Femur (tissue), 1 donor: ENCODE measurements around the gene AKAP17A.
"Not testable (repeated sequence)": the region's sequence is repeated elsewhere in the genome, so short reads cannot be mapped to it uniquely, and the experiment has no call there.

Experiments used
- DNase-seq: peaks from one replicate; pipeline ENCODE4 v3.0.0-alpha.2; 2017

The AKAP17A gene

DNA sequence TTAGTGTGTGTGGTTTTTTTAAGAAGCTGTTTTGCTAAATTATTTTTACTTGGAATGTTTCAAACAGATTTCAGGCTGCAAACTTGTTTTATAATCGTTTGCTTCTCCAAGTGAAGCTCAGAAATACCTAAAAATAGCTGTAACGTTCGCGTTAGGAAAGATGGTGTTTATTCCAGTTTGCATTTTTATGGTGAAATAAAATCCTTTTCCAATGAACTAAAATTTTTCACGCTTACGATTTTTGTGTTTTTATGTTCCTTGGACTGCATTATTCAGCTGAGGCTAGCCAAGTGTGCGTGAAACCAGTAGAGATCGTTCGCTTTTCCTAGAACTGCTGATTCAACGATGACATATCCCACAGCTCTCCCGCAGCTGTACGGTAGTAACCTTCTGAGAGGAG lies 10.9 kb downstream of the AKAP17A start:
- no peak for DNase-seq

- no peak for DNase-seq
These were observed 15.1 kb downstream of the AKAP17A start for GRCh38 chrX:1606496-1606895.

GRCh38 chrX:1609311-1609710 lies 17.9 kb downstream of the AKAP17A start:
- DNase-seq = no peak

DNA sequence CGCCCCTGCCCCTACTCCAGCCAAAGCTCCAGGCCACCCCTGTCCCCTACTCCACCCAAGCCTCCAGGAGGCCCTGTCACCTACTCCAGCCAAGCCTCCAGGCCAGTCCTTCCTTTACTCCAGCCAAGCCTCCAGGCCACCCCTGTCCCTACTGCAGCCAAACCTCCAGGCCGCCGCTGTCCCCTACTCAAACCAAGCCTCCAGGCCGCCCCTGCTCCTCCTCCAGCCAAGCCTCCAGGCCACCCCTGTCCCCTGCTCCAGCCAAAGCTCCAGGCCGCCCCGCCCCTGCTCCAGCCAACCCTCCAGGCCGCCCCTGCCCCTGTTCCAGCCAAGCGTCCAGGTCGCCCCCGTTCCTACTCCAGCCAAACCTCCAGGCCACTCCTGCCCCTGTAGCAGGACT lies 18.4 kb downstream of the AKAP17A start:
- DNase-seq = peak; percentile 71

DNA sequence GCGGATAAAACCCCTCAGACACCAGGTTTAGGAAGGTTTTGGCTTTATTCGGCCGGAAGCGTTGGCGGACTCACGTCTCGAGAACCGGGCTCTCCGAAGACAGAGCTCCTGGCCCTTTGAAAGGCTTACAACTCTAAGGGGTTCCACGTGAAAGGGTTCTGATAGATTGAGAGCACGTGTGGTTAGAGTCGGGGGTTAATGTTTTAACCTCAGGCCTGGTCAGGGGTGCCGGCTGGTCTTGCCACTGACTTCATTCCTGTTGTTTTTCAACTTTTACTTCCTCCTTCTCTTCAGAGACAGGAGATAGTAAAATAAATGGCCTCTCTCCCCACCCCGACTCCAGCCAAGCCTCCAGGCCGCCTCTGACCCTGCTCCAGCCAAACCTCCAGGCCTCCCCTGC lies 18.8 kb downstream of the AKAP17A start:
- DNase-seq = no peak

- no peak for DNase-seq
These were observed 19.3 kb downstream of the AKAP17A start for GRCh38 chrX:1610736-1611135.

- no peak for DNase-seq
These were observed 21.4 kb downstream of the AKAP17A start for GRCh38 chrX:1612641-1613286.

DNA sequence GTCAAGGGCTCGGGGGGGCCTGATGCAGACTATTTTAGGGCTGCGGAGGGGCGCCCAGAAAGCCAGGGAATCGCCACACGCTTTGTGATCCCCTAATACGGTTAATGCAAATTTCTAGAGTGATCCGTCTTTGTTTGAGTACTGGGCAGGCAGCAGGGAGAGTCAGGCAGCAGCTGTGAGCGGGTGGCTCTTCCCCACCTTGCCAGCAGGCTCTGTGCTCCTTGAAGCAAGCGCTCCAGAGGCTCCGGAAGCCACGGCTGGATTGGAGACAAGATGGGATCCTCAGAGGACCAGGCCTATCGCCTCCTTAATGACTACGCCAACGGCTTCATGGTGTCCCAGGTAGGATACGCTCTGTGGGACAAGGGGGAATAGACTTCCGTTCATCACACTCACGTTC lies 23.5 kb downstream of the AKAP17A start, which contains the start of gene ASMT:
Gene ASMT (plus strand): TSS at position 133 of the 400 bp plus-strand sequence. CDS start 141 bp downstream, at position 274.
- DNase-seq = no peak

- no peak for DNase-seq
These were observed 27.3 kb downstream of the AKAP17A start for GRCh38 chrX:1618689-1619088.

DNA sequence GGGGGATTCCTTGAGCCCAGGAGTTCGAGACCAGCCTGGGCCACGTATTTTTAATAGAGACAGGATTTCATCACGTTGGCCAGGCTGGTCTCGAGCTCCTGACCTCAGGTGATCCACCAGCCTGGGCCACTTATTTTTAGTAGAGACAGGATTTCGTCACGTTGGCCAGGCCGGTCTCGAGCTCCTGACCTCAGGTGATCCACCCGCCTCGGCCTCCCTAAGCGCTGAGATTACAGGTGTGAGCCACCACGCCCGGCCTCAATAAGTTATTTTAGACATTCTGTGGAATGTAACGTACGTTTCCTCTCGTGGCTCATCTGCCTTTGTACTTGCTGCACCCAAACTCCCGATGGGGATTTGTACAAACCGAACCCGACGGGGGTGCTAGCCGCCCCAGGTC lies 32.3 kb downstream of the AKAP17A start:
- no peak for DNase-seq

GRCh38 chrX:1624158-1624860 lies 32.9 kb downstream of the AKAP17A start:
- DNase-seq = not testable (repeated sequence)

DNA sequence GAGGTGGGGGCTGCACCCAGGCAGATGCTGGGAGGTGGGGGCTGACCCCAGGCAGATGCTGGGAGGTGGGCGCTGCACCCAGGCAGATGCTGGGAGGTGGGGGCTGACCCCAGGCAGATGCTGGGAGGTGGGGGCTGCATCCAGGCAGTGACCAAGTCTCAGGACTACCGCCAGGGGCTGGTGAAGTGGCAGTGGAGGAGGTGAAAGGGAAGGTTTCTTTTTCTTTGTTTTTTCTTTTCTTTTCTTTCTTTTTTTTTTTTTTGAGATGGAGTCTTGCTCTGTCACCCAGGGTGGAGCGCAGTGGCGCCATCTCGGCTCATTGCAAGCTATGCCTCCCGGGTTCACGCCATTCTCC lies 33.4 kb downstream of the AKAP17A start:
- not testable (repeated sequence) for DNase-seq

GRCh38 chrX:1629244-1629643 lies 37.8 kb downstream of the AKAP17A start:
- DNase-seq = no peak

DNA sequence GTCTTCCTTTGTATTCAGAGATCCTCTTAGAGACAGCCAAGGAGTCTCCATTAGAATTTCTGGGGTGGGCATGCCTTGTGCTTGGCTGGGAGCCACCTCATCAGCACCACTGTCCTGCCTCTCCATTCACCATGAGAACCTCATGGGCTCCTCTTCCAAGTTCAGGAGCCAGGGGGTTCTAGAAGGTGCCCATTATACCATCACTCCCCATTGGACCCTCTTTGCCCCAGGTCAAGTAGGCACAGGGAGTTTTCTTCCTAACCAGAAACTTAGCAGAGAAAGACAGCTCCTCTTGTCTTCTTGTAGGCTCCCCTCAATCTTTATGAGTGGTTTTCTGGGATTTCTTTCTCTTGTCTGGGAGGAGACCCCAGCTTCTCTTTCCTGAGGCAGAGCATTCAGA lies 54.6 kb downstream of the AKAP17A start:
- no peak for DNase-seq

DNA sequence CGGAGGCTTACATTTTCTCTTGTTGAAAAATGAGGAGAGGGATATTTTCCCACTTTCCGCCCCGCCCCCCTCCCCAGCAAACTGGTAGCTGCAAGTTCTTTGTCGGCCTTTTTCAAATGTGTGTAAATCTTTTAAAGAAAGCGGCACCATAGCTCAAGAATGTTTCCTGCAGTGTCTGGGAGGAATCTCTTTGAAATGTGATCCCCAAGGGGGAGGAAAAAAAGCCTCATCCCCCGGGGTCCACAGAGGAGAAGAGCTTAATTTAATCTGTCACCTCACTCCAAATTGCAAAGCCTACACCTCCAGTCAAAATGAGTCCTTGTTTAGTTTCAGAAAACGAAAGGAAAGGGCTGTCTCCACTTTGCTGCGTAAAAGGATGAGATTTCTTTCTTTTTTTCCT lies 58.2 kb downstream of the AKAP17A start:
- DNase-seq = no peak
